Activated gamma-delta T cell (primary cell): Measurements from ENCODE around the gene AAK1.

Source experiments
- DNase-seq: peaks from one replicate; lab custom pipeline; 2025; lab: John Stamatoyannopoulos, UW

AAK1 gene

DNA sequence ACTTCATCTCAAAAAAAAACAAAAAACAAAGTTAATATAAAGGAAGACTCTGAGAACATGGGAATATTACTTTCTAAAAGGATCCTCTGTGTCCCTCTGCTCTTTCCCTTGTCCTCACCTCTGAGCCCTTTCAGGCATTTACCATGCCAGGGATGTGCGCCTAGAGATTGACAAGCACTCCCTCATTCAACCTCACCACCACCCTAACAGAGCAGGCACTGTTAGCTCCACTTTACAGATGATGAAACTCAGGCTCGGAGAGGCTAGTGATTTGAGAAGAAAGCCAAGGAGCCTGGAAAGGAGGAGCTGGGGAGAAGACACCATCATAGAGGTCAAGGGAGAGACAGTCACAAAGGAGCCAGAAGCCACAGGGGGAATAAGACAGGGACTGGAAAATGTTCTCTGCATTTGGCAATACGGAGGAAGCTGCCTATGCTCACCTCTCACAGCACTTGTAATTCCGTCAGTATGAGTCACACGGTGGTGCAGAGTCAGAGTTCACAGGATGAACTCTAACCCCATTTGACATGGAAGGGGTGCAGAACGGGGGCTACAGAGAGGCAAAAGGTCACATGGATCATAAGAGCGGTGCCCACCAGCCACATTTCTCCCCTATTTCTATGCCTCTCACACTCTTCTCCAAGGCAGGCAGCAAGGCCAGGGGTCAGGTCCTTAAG is 104.5 kb downstream of the AAK1 start:
- no peak for DNase-seq

DNA sequence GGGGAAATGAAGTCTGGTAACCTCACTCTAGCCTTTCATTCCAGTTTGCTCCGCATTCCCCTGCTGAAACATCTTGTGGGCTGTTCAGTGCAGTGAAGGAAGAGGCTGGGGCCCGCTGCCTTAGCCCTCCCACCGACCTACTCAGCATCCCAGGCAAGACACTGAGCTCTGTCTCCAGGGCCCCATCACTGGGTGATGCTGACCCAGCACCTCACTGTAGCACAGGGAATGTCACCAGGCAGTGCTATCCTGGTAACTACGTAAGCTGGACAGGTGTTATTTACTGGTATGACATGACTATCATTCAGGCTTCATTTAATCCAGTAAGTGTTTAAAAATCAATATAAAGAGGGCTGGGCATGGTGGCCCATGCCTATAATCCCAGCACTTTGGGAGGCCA is 105.3 kb downstream of the AAK1 start:
- no peak for DNase-seq

DNA sequence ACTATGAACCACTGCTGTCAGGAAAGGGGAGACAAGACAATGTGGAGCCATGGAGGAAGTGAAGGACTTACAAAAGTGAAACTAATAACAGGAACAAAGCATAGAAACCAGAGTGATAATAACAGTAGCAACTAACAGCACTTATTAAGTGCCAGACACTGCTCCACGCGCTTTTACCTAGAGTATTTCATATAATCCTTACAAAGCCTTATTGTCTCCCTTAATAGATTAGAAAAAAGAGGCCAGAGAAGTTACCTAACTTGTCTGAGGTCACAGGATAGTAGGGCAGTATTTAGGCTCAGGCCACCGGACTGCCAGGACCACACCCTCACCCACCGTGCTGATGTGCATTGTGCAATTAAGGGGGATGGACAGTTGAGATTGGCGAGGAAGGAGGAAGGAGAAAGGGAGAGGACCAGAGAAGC is 107.7 kb downstream of the AAK1 start:
- no peak for DNase-seq

- DNase-seq = no peak
Measured at GRCh38 chr2:69531186-69531585, 112.4 kb downstream of the AAK1 start.

- no peak for DNase-seq
Measured at GRCh38 chr2:69529480-69529879, 114.1 kb downstream of the AAK1 start.

DNA sequence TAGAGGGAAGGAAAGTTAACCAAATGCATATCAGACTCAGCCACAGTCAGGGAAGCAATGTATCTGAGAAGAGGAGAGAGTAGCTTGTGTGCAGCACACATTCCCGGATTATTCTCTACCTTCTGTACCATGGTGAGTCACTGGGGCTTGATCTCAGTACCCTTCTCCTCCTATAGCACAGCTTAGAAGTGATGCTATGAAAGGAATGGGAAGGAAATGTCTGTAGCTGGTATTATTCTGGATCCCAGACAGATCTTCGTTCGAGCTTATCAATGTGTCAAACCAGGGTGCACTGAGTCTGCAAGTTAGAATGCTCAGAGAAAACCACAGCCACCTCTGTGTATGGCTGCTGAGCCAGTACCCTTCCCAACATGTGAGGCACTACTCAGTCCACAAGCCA is 118.3 kb downstream of the AAK1 start:
- no peak for DNase-seq

GRCh38 chr2:69524799-69525198 is 118.7 kb downstream of the AAK1 start:
- no peak for DNase-seq

DNA sequence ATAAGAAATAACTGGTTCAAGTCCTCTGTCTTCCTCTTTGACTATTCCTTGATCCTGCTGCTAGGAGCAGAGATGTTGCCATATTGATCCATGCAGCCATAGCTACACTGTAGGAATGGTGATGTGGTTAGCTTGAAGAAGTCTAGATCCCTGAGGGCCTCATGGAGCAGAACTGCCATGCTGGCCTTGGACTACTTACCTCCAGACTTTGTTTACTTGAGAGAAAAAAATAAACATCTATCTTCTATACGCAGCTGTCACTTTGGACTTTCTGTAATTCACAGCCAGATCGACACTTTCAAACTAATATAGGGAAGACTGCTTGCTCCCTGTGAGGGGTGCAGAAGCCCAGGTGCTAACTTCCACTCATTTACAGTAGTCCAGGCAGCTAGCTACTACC is 121.8 kb downstream of the AAK1 start:
- DNase-seq = no peak

DNA sequence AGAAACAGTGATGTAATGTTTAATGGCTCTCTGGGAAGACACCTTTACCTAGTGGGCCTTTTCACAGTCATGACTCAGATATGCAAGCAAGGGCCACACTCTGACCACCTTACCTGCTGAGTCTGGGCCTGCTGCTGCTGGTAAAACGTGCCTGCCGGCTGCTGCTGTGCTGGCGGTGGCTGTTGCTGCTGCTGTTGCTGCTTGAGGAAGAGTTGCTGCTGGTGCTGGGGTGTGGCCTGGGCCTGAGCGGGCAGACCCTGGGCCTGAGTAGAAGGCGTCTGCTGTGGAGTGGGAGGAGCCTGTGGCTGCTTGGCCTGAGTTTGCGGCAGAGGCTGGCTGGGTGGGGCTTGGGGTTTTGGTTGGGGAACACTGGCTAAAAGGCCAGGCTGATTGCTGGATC is 124.7 kb downstream of the AAK1 start:
- DNase-seq = no peak

DNA sequence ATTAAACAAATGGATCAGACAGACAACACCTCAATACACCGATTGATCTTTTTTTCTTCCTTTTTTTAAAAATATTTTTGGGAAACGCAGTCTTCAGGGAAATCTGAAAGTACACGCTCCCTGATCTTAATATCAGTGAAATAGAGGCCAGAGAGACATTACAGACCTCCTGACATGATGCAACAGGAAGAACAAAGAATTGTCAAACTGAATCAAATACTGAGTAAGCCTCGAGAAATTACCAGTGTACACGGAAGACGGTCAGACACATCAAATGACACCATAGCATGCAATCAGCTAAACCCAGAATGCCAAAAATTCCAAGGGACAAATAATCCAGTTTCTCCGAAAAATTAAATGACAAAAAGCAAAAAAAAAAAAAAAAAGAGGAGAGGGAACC is 126.1 kb downstream of the AAK1 start:
- no peak for DNase-seq

DNA sequence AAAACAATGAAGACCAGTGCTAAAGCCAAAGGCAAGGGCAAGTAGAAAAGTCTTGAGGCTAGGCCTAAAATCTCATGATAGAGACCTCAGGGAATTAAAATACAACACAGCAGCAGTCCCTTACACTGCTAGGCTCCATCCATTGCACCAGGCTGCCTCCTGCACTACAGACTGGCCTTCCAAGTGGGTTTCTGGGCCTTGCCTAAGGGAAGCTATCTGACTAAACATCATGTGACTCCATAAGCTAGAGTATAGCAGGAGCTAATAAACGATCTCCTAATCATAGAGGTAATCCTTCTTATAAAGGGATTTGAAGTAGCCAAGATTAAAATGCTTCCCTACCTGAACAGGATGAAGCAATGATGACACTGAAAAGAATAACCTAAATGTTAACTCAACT is 128.7 kb downstream of the AAK1 start:
- DNase-seq = no peak

GRCh38 chr2:69514406-69514805 is 129.1 kb downstream of the AAK1 start:
- no peak for DNase-seq

DNA sequence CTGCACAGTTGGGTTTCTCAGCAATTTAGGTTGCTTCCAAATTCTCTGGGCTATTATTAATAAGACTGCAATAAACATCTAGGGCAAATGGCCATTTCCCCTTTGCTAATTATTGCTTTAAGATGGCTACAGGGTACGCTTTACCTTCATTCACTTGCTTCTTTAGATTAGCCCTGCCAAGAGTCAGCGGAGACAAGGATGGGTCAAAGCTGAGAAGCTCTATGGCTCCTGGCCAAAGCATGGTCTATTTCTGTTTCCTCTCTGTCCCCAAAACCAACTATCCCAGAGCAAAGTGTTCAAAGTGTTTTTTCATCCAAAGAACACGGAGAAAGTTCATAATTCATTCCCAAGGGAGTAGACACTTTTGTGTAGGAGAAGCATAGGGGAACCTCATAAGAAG is 131.1 kb downstream of the AAK1 start:
- no peak for DNase-seq

DNA sequence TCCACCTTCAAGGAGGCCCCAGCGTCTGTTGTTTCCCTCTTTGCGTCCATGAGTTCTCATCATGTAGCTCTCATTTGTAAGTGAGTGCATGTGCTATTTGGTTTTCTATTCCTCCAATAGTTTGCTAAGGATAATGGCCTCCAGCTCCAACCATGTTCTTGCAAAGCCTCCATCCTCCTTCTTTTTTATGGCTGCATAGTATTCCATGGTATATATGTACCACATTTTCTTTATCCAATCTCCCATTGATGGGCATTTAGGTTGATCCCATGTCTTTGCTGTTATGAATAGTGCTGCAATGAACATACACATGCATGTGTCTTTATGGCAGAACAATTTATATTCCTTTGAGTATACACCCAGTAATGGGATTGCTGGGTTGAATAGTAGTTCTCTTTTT is 133.3 kb downstream of the AAK1 start:
- DNase-seq = no peak

DNA sequence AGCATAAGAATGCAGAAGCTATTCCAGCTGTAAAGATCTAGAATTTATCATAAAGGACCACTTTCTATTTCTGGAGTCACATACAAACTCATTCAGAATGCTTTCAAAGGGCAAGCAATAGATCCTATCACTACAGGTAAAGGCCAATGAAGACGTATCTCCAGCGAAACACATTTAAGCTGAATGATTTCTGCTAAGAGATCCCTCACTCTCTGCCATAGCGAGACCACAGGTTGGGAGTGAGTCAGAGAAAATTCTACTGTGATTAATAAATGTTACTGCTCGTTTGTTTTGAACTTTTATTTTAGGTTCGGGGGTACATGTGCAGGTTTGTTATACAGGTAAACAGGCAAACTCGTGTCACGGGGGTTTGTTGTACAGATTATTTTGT is 133.8 kb downstream of the AAK1 start:
- no peak for DNase-seq

- DNase-seq = no peak
Measured at GRCh38 chr2:69509011-69509749, 134.4 kb downstream of the AAK1 start.

GRCh38 chr2:69505710-69506109 is 137.8 kb downstream of the AAK1 start:
- DNase-seq = no peak

- no peak for DNase-seq
Measured at GRCh38 chr2:69501301-69501700, 142.2 kb downstream of the AAK1 start.

- no peak for DNase-seq
Measured at GRCh38 chr2:69499966-69500365, 143.6 kb downstream of the AAK1 start.

- no peak for DNase-seq
Measured at GRCh38 chr2:69499242-69499641, 144.3 kb downstream of the AAK1 start.

DNA sequence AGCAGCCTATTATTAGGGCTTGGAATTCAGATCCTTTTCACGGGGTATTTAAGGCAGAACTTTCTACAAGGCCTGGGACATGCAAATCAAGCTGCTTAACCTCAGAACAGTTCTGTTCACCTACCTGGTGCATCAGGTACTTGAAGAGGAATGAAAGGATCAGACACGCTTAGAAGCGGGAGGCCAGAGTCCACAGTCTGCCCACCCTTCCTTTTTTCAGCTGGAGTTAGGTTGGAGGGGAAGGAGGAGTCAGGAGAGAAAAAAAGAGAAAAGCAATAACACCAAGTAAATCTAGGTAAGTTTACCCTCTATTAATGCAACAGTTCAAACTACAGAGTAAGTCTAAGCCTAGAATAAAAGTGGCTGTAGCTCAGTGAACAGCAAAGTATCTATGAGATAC is 147.7 kb downstream of the AAK1 start:
- DNase-seq = no peak

GRCh38 chr2:69495008-69495407 is 148.5 kb downstream of the AAK1 start:
- DNase-seq = no peak

DNA sequence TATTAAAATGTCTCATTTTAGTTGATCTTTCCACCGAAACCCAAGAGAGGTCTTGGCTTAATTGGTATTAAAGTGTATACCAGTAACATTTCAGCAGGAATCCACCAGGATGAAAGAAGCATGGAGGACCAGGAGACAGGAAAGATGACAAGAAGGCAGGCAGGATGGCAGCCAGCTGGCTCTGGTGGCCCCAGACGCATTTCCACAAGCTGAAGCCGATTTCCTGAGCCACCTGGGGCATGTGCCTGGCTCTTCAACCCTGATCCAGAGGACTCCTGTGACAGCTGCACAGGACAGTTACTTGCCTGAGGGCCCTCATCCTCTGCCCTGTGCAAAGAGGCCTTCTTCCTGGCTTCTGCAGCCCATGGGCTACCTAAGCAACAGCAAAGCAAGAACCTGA is 149.4 kb downstream of the AAK1 start:
- DNase-seq = no peak

GRCh38 chr2:69493268-69493667 is 150.3 kb downstream of the AAK1 start:
- DNase-seq = no peak
